GM18870 (cell line): ENCODE data around the gene FGF11.
A peak's percentile ranks its signal among the peaks of the same experiment; 100 is the strongest.

Experiments used
- ATAC-seq: cut with Tn5 transposase; IDR thresholded peaks from one replicate; pipeline ENCODE4 v1.9.1; 2021; ENCODE audit warnings: moderate library complexity; ENCODE audit not compliant: unreplicated experiment

The FGF11 gene

GRCh38 chr17:7439462-7440112 lies at the start of gene FGF11:
Gene FGF11 (plus strand): TSS chr17:7439512. CDS start chr17:7439621, 109 bp downstream.
- ATAC-seq: no peak

GRCh38 chr17:7389924-7390910 lies 49.1 kb upstream of the FGF11 start:
- ATAC-seq: no peak

GRCh38 chr17:7391307-7391706 lies 48.0 kb upstream of the FGF11 start:
- ATAC-seq: no peak

GRCh38 chr17:7392696-7393612 lies 46.4 kb upstream of the FGF11 start:
- ATAC-seq: no peak

GRCh38 chr17:7393613-7394451 lies 45.5 kb upstream of the FGF11 start:
- no peak for ATAC-seq

- ATAC-seq: no peak
Measured at GRCh38 chr17:7394452-7395191, 44.7 kb upstream of the FGF11 start, which contains the start of gene PLSCR3. Gene PLSCR3 (minus strand): TSS chr17:7394525. CDS start chr17:7394110, 415 bp downstream.

- ATAC-seq: no peak
Measured at GRCh38 chr17:7396147-7396546, 43.2 kb upstream of the FGF11 start.

- no peak for ATAC-seq
Measured at GRCh38 chr17:7398612-7399011, 40.7 kb upstream of the FGF11 start.

GRCh38 chr17:7403043-7403726 lies 36.1 kb upstream of the FGF11 start:
- ATAC-seq: no peak

GRCh38 chr17:7403727-7403976 lies 35.7 kb upstream of the FGF11 start:
- no peak for ATAC-seq

GRCh38 chr17:7403977-7404736 lies 35.2 kb upstream of the FGF11 start, which contains the start of gene TMEM256:
Gene TMEM256 (minus strand): TSS chr17:7404097. CDS start chr17:7404084, 13 bp downstream.
- peak; percentile 90 for ATAC-seq

- no peak for ATAC-seq
Measured at GRCh38 chr17:7404737-7405349, 34.5 kb upstream of the FGF11 start.

GRCh38 chr17:7405350-7406234 lies 33.7 kb upstream of the FGF11 start:
- no peak for ATAC-seq

- ATAC-seq: no peak
Measured at GRCh38 chr17:7406235-7406825, 33.0 kb upstream of the FGF11 start.

GRCh38 chr17:7407082-7407481 lies 32.2 kb upstream of the FGF11 start:
- ATAC-seq: no peak

- ATAC-seq: no peak
Measured at GRCh38 chr17:7407485-7408251, 31.6 kb upstream of the FGF11 start, which contains the start of gene NLGN2. Gene NLGN2 (plus strand): TSS chr17:7407845. CDS start chr17:7408256, 411 bp downstream.
